Measurements from ENCODE around the gene ZEB1. TPM values are rescaled to one million over a fixed set of nuclear protein-coding genes. Genes with fewer than 3 reads are reported as not detected.

The ZEB1 gene
- total and polyA plus RNA-seq, 10 of the 15 experiments (the other 5 are each of a cell fraction or from before 2014, with no cell fraction given) = 10.4 to 35.6 (median 24.5) TPM

- FAIRE-seq (no peak), DNase-seq (ENCODE audit: low read depth, low spot score) (no peak), ATAC-seq (no peak)
- CTCF ChIA-PET = no interaction called here
- Histone ChIP-seq H3K36me3 (ENCODE audit: control insufficient read depth in 2 of 2, insufficient read depth in 2 of 2, low read length in 1 of 2) (peaks cover 3 to 6% of the 10 kb centered on the region in 2 experiments; a peak in 3 of 4 replicates), H3K4me1 (ENCODE audit: control insufficient read depth, insufficient read depth, low read length) (no peaks in the 10 kb centered on the region), H3K79me2 (ENCODE audit: control insufficient read depth, insufficient read depth, low read length) (peaks cover 35% of the 10 kb centered on the region), H3K9ac (ENCODE audit: control insufficient read depth, insufficient read depth, low read length) (no peak overlapping the region), H3K4me2 (ENCODE audit: control insufficient read depth, insufficient read depth) (no peak overlapping the region), H2AFZ (ENCODE audit: control insufficient read depth, low read depth, low read length) (no peak overlapping the region), H3K27ac (ENCODE audit: control insufficient read depth, insufficient read depth) (no peak overlapping the region), H3K27me3 (replicated peaks in 1 of 2; ENCODE audit: control insufficient read depth in 2 of 2, insufficient read depth in 2 of 2, low read length in 1 of 2) (no peaks in the 10 kb centered on the region), H3K4me3 (no peak overlapping the region), H3K9me3 (replicated peaks; ENCODE audit: control insufficient read depth, insufficient read depth, low read length) (peaks cover 9% of the 10 kb centered on the region), H4K20me1 (ENCODE audit: control insufficient read depth, insufficient read depth) (no peaks in the 10 kb centered on the region)
- in situ Hi-C loops (cut with MboI) (no loop called here), intact Hi-C loops (cut with micrococcal nuclease; ENCODE audit: unreplicated experiment) (no loop called here)
- TF ChIP-seq DPF2 (IDR thresholded peaks at IDR 0.05) (no peak), RAD21 (IDR thresholded peaks at IDR 0.05; ENCODE audit: insufficient read depth, low read depth, low read length) (no peak), CREM (IDR thresholded peaks at IDR 0.05; ENCODE audit: low read depth) (no peak), USF1 (IDR thresholded peaks at IDR 0.05; ENCODE audit: borderline replicate concordance, extremely low read length, insufficient read depth, low read depth, low read length) (no peak), SMAD5 (IDR thresholded peaks at IDR 0.05; ENCODE audit: low read depth) (no peak), ZNF687 (IDR thresholded peaks at IDR 0.05) (no peak), FOS (IDR thresholded peaks at IDR 0.05; ENCODE audit: borderline replicate concordance, extremely low read depth, insufficient read length) (no peak), YBX1 (IDR thresholded peaks at IDR 0.05) (no peak), IRF5 (IDR thresholded peaks at IDR 0.05; ENCODE audit: borderline replicate concordance) (no peak), CTCF (IDR thresholded peaks at IDR 0.05 in 2 of 3, conservative IDR thresholded peaks at IDR 0.05 in 1 of 3; ENCODE audit: control insufficient read depth in 2 of 3, extremely low read depth in 1 of 3, insufficient read depth in 1 of 3, low read depth in 3 of 3, low read length in 3 of 3) (no peak), CBX3 (IDR thresholded peaks at IDR 0.05; ENCODE audit: borderline replicate concordance, low read depth) (no peak), ZNF384 (IDR thresholded peaks at IDR 0.05; ENCODE audit: borderline replicate concordance, low read depth, low read length) (no peak), NR2F1 (conservative IDR thresholded peaks at IDR 0.05) (no peak), ATF3 (IDR thresholded peaks at IDR 0.05; ENCODE audit: borderline replicate concordance, extremely low read depth, low read depth, low read length) (no peak), HDAC6 (IDR thresholded peaks at IDR 0.05; ENCODE audit: unreplicated experiment) (no peak), SIN3A (IDR thresholded peaks at IDR 0.05; ENCODE audit: low read depth, low read length) (no peak)
- POLR2A ChIA-PET = no interaction called here
- RAD21 ChIA-PET (ENCODE audit: unreplicated experiment) = no interaction called here
- no TSS peak for BruUV-seq (replicated peaks)
- SMC1A ChIA-PET (ENCODE audit: uncharacterized antibody, unreplicated experiment) = no interaction called here
- 98% methylated on average over 29 of the region's 44 CpGs for WGBS (ENCODE audit: insufficient coverage, insufficient replicate concordance, low lambda C conversion rate, missing lambda C conversion rate)
These were observed 43.1 kb downstream of the ZEB1 start for GRCh38 chr10:31362023-31362641.
